GM12801 (cell line): ENCODE results near the gene FAM222B.

Experiments
- CTCF ChIP-seq: IDR thresholded peaks from one replicate; pipeline ENCODE4 v1.5.1; 2011; ENCODE audit warnings: control low read depth; ENCODE audit not compliant: insufficient read length; ENCODE audit errors: extremely low read depth

Gene FAM222B

GRCh38 chr17:28843816-28844148 lies 1.2 kb upstream of the FAM222B start:
- no peak for TF ChIP-seq CTCF

DNA sequence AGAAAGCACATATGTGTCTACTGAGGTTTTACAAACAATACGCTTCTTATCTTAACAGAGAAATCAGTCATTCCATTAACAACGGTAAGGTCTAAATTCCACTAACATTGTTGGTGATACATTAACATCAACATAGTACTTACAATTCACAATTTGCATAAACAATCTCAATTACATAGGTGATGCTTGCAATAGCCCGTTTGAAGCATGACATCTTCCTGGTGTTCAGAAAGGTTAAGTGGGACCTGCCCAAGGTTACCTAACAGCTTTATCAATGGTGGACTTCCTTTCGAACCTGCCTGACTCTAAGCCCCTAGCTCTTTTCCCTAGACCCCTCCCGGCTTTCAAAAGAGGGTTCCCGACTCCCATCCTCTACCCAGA lies 699 bp downstream of the FAM222B start:
- TF ChIP-seq CTCF, result no peak

GRCh38 chr17:28839221-28839620 lies 3.4 kb downstream of the FAM222B start:
- no peak for TF ChIP-seq CTCF

DNA sequence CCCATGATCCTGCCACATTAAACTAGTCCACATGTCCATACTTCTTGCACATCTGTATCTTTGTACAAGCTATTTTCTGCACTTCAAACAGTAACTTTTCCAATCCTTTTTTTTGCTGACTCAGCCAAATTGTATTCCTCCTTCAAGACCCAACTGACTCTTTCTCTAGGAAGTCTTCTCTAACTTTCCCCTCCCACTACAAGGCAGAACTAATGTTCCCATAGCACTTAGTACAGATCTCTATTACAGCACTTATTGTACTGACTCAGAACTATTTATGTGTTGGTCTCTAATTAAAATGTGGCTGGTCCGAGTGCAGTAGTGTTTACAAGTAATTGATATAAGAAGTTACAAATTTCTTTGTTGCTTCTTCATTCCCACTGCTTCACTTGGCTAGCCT lies 8.2 kb downstream of the FAM222B start:
- TF ChIP-seq CTCF, result no peak

GRCh38 chr17:28828294-28829040 lies 14.1 kb downstream of the FAM222B start:
- TF ChIP-seq CTCF, result no peak

DNA sequence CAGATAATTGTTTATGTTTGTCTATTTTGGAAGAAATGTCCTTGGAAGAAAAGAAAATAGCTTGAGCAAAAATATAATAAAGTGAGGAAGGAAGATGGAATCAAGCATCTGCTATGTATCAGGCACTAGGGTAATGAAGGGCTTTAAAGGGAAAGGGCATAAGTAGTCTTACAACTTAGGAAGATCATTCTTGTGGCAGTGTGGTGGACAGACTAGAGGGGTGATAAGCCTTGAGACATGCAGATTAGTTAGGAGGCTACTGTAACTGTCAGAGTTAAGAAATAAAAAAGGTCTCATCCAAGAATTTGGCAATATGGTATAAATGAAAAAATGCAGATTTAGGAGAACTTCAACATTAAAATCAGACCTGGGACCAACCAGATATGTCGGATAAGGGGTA lies 14.9 kb downstream of the FAM222B start:
- TF ChIP-seq CTCF, result no peak

GRCh38 chr17:28819582-28819981 lies 23.0 kb downstream of the FAM222B start:
- TF ChIP-seq CTCF, result no peak
